OCI-LY7 (cell line): ENCODE results near the gene THAP6.
"Not testable (repeated sequence)": the region's sequence is repeated elsewhere in the genome, so short reads cannot be mapped to it uniquely, and the experiment has no call there.

Source experiments
- EZH2phosphoT487 ChIP-seq: fragments of 200-600 bp; sonication (generic); IDR thresholded peaks from 2 replicates; pipeline ENCODE4 v1.6.1; 2018; ENCODE audit warnings: low read depth, borderline replicate concordance, mild to moderate bottlenecking, mixed run types, antibody characterized with exemption, low read length, moderate library complexity, mixed read lengths
- TF ChIP-seq, protein P1 (sequence below): fragments of 200-600 bp; sonication (generic); conservative IDR thresholded peaks from 2 replicates; pipeline ENCODE4 v1.5.1; 2014; ENCODE audit warnings: mild to moderate bottlenecking, antibody characterized with exemption, low read length, moderate library complexity, mixed read lengths

DNA sequence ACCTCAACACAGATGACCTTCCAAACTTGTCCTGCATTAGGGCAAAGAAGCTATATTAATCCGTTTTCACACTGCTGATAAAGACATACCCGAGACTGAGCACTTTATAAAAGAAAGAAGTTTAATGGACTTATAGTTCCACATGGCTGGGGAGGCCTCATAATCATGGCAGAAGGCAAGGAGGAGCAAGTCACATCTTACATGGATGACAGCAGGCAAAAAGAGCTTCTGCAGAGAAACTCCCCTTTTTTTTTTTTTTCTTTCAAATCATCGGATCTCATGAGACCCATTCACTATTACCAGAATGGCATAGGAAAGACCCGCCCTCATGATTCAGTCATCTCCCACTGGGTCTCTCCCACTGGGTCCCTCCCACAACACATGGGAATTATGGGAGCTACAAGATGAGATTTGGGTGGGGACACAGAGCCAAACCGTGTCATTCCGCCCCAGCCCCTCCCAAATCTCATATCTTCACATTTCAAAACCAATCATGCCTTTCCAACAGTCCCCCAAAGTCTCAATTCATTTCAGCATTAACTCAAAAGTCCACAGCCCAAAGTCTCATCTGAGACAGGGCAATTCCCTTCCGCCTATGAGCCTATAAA is 17.4 kb downstream of the THAP6 start:
- TF ChIP-seq, protein P1, sequence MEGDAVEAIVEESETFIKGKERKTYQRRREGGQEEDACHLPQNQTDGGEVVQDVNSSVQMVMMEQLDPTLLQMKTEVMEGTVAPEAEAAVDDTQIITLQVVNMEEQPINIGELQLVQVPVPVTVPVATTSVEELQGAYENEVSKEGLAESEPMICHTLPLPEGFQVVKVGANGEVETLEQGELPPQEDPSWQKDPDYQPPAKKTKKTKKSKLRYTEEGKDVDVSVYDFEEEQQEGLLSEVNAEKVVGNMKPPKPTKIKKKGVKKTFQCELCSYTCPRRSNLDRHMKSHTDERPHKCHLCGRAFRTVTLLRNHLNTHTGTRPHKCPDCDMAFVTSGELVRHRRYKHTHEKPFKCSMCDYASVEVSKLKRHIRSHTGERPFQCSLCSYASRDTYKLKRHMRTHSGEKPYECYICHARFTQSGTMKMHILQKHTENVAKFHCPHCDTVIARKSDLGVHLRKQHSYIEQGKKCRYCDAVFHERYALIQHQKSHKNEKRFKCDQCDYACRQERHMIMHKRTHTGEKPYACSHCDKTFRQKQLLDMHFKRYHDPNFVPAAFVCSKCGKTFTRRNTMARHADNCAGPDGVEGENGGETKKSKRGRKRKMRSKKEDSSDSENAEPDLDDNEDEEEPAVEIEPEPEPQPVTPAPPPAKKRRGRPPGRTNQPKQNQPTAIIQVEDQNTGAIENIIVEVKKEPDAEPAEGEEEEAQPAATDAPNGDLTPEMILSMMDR, result not testable (repeated sequence)
- not testable (repeated sequence) for TF ChIP-seq EZH2phosphoT487
